H1 (cell line): Measurements from ENCODE around the gene TRIM56. TPM values are rescaled to one million over a fixed set of nuclear protein-coding genes. Genes with fewer than 3 reads are reported as not detected.
"Not testable (repeated sequence)": the region's sequence is repeated elsewhere in the genome, so short reads cannot be mapped to it uniquely, and the experiment has no call there.

ENCODE experiments used
- CTCF ChIA-PET: fragments of 300-600 bp; sonication (Branson Sonifier 250); formaldehyde crosslinking; loops from one replicate; lab custom pipeline; 2021; ENCODE audit not compliant: partially characterized antibody; lab: Charles Lee
- POLR2A ChIA-PET: fragments of 300-600 bp; sonication (Branson Sonifier 250); formaldehyde crosslinking; loops from one replicate; lab custom pipeline; 2021; ENCODE audit warnings: inconsistent platforms; ENCODE audit not compliant: partially characterized antibody; lab: Charles Lee
- DNase-seq, 2 experiments: peaks; one replicate each; pipeline versions ENCODE4 v3.0.0 to v3.0.0-alpha.2; 2010 to 2022; ENCODE audit warnings: low spot score in 2 of 2, low read depth in 1 of 2, mixed read lengths in 1 of 2
- FAIRE-seq: peaks from 2 replicates; lab custom pipeline; 2011; peaks lifted over from hg19 to GRCh38; lab: Jason Lieb, UNC
- H2AFZ ChIP-seq: 2 replicates; pipeline ENCODE4 v1.8.1; 2012; ENCODE audit warnings: low read length, inconsistent platforms
- H2AK5ac ChIP-seq: 2 replicates; pipeline ENCODE4 v1.6.1; 2013; ENCODE audit warnings: low read depth, low read length
- H2BK120ac ChIP-seq: replicated peaks from 2 replicates; pipeline ENCODE3; 2013; ENCODE audit warnings: low read depth, low read length, inconsistent platforms
- H2BK12ac ChIP-seq: 2 replicates; pipeline ENCODE4 v1.6.1; 2013; ENCODE audit warnings: low read depth, low read length
- H2BK15ac ChIP-seq: 2 replicates; pipeline ENCODE4 v1.6.1; 2013; ENCODE audit warnings: low read length
- H2BK20ac ChIP-seq: 2 replicates; pipeline ENCODE4 v1.6.1; 2013; ENCODE audit warnings: low read length
- H2BK5ac ChIP-seq: 2 replicates; pipeline ENCODE4 v1.6.1; 2013; ENCODE audit warnings: low read depth, low read length
- H3K14ac ChIP-seq: 2 replicates; pipeline ENCODE4 v1.6.1; 2013; ENCODE audit warnings: inconsistent platforms; ENCODE audit not compliant: insufficient read length
- H3K18ac ChIP-seq: 2 replicates; pipeline ENCODE4 v1.6.1; 2013; ENCODE audit warnings: low read length; ENCODE audit errors: extremely low read depth
- H3K23ac ChIP-seq: 2 replicates; pipeline ENCODE4 v1.6.1; 2013; ENCODE audit warnings: inconsistent platforms; ENCODE audit not compliant: insufficient read length
- H3K23me2 ChIP-seq: 2 replicates; pipeline ENCODE4 v1.6.1; 2013; ENCODE audit warnings: low read depth, low read length
- H3K27ac ChIP-seq: 2 replicates; pipeline ENCODE4 v1.6.1; 2011; ENCODE audit warnings: low read depth, low read length, inconsistent platforms
- H3K27me3 ChIP-seq, 4 experiments: replicated peaks in 1 of 4; 1 replicate in 1 of 4; 2 replicates in 3 of 4; pipeline versions ENCODE4 v1.6.1 to v1.8.1; 2011 to 2013; ENCODE audit warnings: low read length in 3 of 4, mild to moderate bottlenecking in 3 of 4, inconsistent platforms in 2 of 4, mixed read lengths in 2 of 4, moderate library complexity in 1 of 4; ENCODE audit not compliant: control insufficient read depth in 3 of 4, insufficient read depth in 3 of 4; ENCODE audit errors: extremely low read depth in 1 of 4
- H3K36me3 ChIP-seq, 4 experiments: 2 replicates each; pipeline versions ENCODE4 v1.6.1 to v1.8.1; 2011 to 2013; ENCODE audit warnings: mild to moderate bottlenecking in 4 of 4, low read length in 3 of 4, moderate library complexity in 2 of 4, control low read depth in 1 of 4, inconsistent platforms in 1 of 4; ENCODE audit not compliant: insufficient read depth in 4 of 4, control insufficient read depth in 2 of 4
- H3K4ac ChIP-seq: replicated peaks from 2 replicates; pipeline ENCODE3; 2013; ENCODE audit warnings: low read length, low read depth, mixed read lengths, inconsistent platforms; ENCODE audit not compliant: insufficient read length
- H3K4me1 ChIP-seq, 4 experiments: replicated peaks in 1 of 4; 1 replicate in 1 of 4; 2 replicates in 3 of 4; pipeline versions ENCODE4 v1.6.1 to v1.8.1; 2011 to 2013; ENCODE audit warnings: low read length in 3 of 4, inconsistent platforms in 2 of 4, mixed read lengths in 1 of 4; ENCODE audit not compliant: insufficient read depth in 4 of 4, control insufficient read depth in 3 of 4
- H3K4me2 ChIP-seq, 2 experiments: 2 replicates each; pipeline versions ENCODE4 v1.6.1 to v1.8.1; 2011 to 2013; ENCODE audit warnings: low read depth in 2 of 2, low read length in 2 of 2, control low read depth in 1 of 2, inconsistent platforms in 1 of 2, mild to moderate bottlenecking in 1 of 2; ENCODE audit not compliant: insufficient read depth in 1 of 2
- H3K4me3 ChIP-seq, 4 experiments: fragments of 200-600, 300-600 bp in 1 of 4; sonication (generic), shearing (Covaris generic), sonication (Bioruptor Twin) in 1 of 4; 2 replicates each; pipeline versions ENCODE4 v1.5.1 to v1.8.1; 2011 to 2016; ENCODE audit warnings: low read length in 4 of 4, low read depth in 3 of 4, control low read depth in 2 of 4, inconsistent platforms in 2 of 4, mild to moderate bottlenecking in 2 of 4, mixed read lengths in 1 of 4, moderate library complexity in 1 of 4; ENCODE audit not compliant: insufficient read depth in 2 of 4; ENCODE audit errors: extremely low read depth in 1 of 4
- H3K56ac ChIP-seq: replicated peaks from 2 replicates; pipeline ENCODE3; 2013; ENCODE audit warnings: low read depth, mild to moderate bottlenecking, mixed read lengths, low read length, inconsistent platforms; ENCODE audit not compliant: insufficient read length
- H3K79me1 ChIP-seq: 2 replicates; pipeline ENCODE4 v1.6.1; 2013; ENCODE audit warnings: low read depth, low read length, control low read depth
- H3K79me2 ChIP-seq, 2 experiments: 2 replicates each; pipeline versions ENCODE4 v1.6.1 to v1.8.1; 2012 to 2013; ENCODE audit warnings: low read length in 2 of 2, mild to moderate bottlenecking in 2 of 2, inconsistent platforms in 1 of 2; ENCODE audit not compliant: insufficient read depth in 2 of 2, control insufficient read depth in 1 of 2
- H3K9ac ChIP-seq, 4 experiments: replicated peaks in 1 of 4; 1 replicate in 1 of 4; 2 replicates in 3 of 4; pipeline versions ENCODE4 v1.6.1 to v1.8.1; 2011 to 2013; ENCODE audit warnings: low read depth in 3 of 4, low read length in 3 of 4, control low read depth in 2 of 4, mild to moderate bottlenecking in 2 of 4, moderate library complexity in 2 of 4, inconsistent platforms in 1 of 4; ENCODE audit errors: extremely low read depth in 1 of 4
- H3K9me3 ChIP-seq, 2 experiments: 2 replicates each; pipeline versions ENCODE4 v1.6.1 to v1.8.1; 2012 to 2013; ENCODE audit warnings: mild to moderate bottlenecking in 2 of 2, moderate library complexity in 2 of 2, control low read depth in 1 of 2, inconsistent platforms in 1 of 2, low read depth in 1 of 2, low read length in 1 of 2, mixed read lengths in 1 of 2; ENCODE audit not compliant: insufficient read depth in 2 of 2
- H4K20me1 ChIP-seq, 2 experiments: replicated peaks in 1 of 2; 2 replicates each; pipeline versions ENCODE3 to v1.8.1; 2011 to 2013; ENCODE audit warnings: inconsistent platforms in 2 of 2, low read length in 2 of 2, mild to moderate bottlenecking in 1 of 2; ENCODE audit not compliant: insufficient read depth in 2 of 2, control insufficient read depth in 1 of 2
- H4K5ac ChIP-seq: 2 replicates; pipeline ENCODE4 v1.6.1; 2013; ENCODE audit warnings: low read length, low read depth, mixed read lengths, inconsistent platforms; ENCODE audit not compliant: insufficient read length
- H4K8ac ChIP-seq: 2 replicates; pipeline ENCODE4 v1.8.0; 2013; ENCODE audit warnings: mild to moderate bottlenecking, moderate library complexity, low read length, inconsistent platforms; ENCODE audit not compliant: insufficient read depth; ENCODE audit errors: extremely low read depth
- H4K91ac ChIP-seq: replicated peaks from 2 replicates; pipeline ENCODE3; 2013; ENCODE audit warnings: low read length, mixed read lengths, inconsistent platforms; ENCODE audit not compliant: insufficient read length
- WGBS, 2 experiments: shearing (Covaris generic) in 1 of 2; methylation state at CpG; one replicate each; pipeline versions ENCODE4 v1.1.6 to v1.1.7; 2013 to 2015; ENCODE audit warnings: low lambda C conversion rate in 2 of 2, mixed read lengths in 2 of 2, inconsistent platforms in 1 of 2, low coverage in 1 of 2, missing lambda C conversion rate in 1 of 2; ENCODE audit not compliant: insufficient replicate concordance in 2 of 2, insufficient coverage in 1 of 2, insufficient read length in 1 of 2; ENCODE audit errors: extremely low coverage in 1 of 2, missing lambda C conversion rate in 1 of 2; 5-methylcytosine and 5-hydroxymethylcytosine counted together
- polyA plus RNA-seq, 7 experiments: library from polyadenylated mRNA; depleted of rRNA in 3 of 7; stranded (reverse) in 5 of 7; unstranded in 2 of 7; fragments of >200 nt in 5 of 7; fragments of 200-250 nt in 2 of 7; gene quantifications; 1 replicate in 5 of 7; 2 replicates in 1 of 7; 4 replicates in 1 of 7; pipeline versions ENCODE4 v1.2.1 to v1.2.3, GENCODE V29; 2011 to 2013; ENCODE audit warnings: missing spikeins in 2 of 7, mixed read lengths in 2 of 7
- total RNA-seq: library from RNA; stranded (reverse); fragmentation: NEBNext Ultra II Directional; extraction: Animal tissue kit (Norgen Biotek cat#: 25700); gene quantifications from 2 replicates; pipeline ENCODE4 v1.2.1, GENCODE V29; 2021

The TRIM56 gene
- total and polyA plus RNA-seq, 2 of the 8 experiments (the other 6 are each of a cell fraction or from before 2014, with no cell fraction given) = 2.0 to 17.5 TPM

DNA sequence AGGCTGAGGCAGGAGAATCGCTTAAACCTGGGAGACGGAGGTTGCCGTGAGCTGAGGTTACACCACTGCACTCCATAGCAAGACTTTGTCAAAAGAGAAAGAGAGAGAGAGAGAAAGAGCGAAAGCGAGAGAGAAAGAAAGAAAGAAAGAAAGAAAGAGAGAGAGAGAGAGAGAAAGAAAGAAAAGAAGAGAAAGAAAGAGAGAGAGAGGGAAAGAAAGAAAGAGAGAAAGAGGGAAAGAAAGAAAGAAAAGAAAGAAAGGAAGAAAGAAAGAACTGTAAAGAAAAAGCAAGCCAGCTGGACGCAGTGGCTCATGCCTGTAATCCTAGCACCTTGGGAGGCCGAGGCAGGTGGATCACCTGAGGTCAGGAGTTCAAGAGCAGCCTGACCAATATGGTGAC lies 27.9 kb downstream of the TRIM56 start:
- H3K23me2 ChIP-seq, H4K20me1 ChIP-seq, H3K56ac ChIP-seq, H2AK5ac ChIP-seq, H3K4me1 ChIP-seq, H3K9me3 ChIP-seq, H4K8ac ChIP-seq, H2BK5ac ChIP-seq, H3K27ac ChIP-seq, H3K14ac ChIP-seq, H4K5ac ChIP-seq, H3K23ac ChIP-seq, H4K91ac ChIP-seq, H3K36me3 ChIP-seq, DNase-seq, H3K9ac ChIP-seq, H3K79me1 ChIP-seq, H2AFZ ChIP-seq, H3K4ac ChIP-seq, H3K79me2 ChIP-seq, H3K4me3 ChIP-seq, FAIRE-seq, H3K4me2 ChIP-seq, H3K27me3 ChIP-seq, H2BK120ac ChIP-seq, H3K18ac ChIP-seq, H2BK12ac ChIP-seq, H2BK15ac ChIP-seq, H2BK20ac ChIP-seq: not testable (repeated sequence)
- ChIA-PET POLR2A (interaction anchor here (0.7 to 0.9 kb wide), 2 partner anchors 13 to 1280 kb away, joined by 3 read pairs; no protein-coding TSS in a partner anchor), CTCF (interaction anchor here (1.0 to 2.4 kb wide), 6 partner anchors 9 to 147 kb away, joined by 3 to 7 read pairs (median 6); partner anchors contain the start of gene SERPINE1)
- WGBS, 2 experiments = 79% methylated on average over 7 of the region's 7 CpGs; no CpG with 5 or more reads in 1 of the 2 experiments
